Left cardiac atrium (tissue), 4 donors: ENCODE measurements around the gene IPO13. TPM values are rescaled to one million over a fixed set of nuclear protein-coding genes. Genes with fewer than 3 reads are reported as not detected.

Source experiments
- ATAC-seq, 2 donors: fragments of 200-7000 bp; cut with Tn5 transposase; one replicate each; pipeline ENCODE4 v1.9.1; 2020; ENCODE audit warnings: mild to moderate bottlenecking in 2 of 2, moderate library complexity in 2 of 2
- DNase-seq: peaks from one replicate; pipeline ENCODE4 v3.0.0-alpha.2; 2020
- intact Hi-C, 2 donors: fragments of 100-400 bp; cut with DNase I; formaldehyde crosslinking; loops; one replicate each; pipeline versions ENCODE4 v1.14.1 to v1.15.1; 2022 to 2023
- long read RNA-seq: library from polyadenylated mRNA; unstranded; transcript quantifications from one replicate; pipeline ENCODE4 v2.0.0, GENCODE V29; 2021
- total RNA-seq, 2 donors: library from RNA; stranded (reverse); fragmentation: NEBNext Ultra II Directional; extraction: Animal tissue kit (Norgen Biotek cat#: 25700); gene quantifications; one replicate each; pipeline ENCODE4 v1.2.1, GENCODE V29; 2021
- donor health status: DM: no; HTN: yes; CAD: no.
- donor health status: DM: no; HTN: yes; CAD: no; lungs with severe emphysema.
- donor health status: DM: yes; HTN: yes; CAD: no.
- donor health status: Dilated cardiomyopathy.

Gene IPO13, protein sequence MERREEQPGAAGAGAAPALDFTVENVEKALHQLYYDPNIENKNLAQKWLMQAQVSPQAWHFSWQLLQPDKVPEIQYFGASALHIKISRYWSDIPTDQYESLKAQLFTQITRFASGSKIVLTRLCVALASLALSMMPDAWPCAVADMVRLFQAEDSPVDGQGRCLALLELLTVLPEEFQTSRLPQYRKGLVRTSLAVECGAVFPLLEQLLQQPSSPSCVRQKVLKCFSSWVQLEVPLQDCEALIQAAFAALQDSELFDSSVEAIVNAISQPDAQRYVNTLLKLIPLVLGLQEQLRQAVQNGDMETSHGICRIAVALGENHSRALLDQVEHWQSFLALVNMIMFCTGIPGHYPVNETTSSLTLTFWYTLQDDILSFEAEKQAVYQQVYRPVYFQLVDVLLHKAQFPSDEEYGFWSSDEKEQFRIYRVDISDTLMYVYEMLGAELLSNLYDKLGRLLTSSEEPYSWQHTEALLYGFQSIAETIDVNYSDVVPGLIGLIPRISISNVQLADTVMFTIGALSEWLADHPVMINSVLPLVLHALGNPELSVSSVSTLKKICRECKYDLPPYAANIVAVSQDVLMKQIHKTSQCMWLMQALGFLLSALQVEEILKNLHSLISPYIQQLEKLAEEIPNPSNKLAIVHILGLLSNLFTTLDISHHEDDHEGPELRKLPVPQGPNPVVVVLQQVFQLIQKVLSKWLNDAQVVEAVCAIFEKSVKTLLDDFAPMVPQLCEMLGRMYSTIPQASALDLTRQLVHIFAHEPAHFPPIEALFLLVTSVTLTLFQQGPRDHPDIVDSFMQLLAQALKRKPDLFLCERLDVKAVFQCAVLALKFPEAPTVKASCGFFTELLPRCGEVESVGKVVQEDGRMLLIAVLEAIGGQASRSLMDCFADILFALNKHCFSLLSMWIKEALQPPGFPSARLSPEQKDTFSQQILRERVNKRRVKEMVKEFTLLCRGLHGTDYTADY
- 10 to 100 TPM; 26.7 to 30.1 TPM for total RNA-seq
- long read RNA-seq, partial matches to known transcripts: 12 of 23 reads
- long read RNA-seq, other reads (novel, unspliced or antisense): 7 of 23 reads

DNA sequence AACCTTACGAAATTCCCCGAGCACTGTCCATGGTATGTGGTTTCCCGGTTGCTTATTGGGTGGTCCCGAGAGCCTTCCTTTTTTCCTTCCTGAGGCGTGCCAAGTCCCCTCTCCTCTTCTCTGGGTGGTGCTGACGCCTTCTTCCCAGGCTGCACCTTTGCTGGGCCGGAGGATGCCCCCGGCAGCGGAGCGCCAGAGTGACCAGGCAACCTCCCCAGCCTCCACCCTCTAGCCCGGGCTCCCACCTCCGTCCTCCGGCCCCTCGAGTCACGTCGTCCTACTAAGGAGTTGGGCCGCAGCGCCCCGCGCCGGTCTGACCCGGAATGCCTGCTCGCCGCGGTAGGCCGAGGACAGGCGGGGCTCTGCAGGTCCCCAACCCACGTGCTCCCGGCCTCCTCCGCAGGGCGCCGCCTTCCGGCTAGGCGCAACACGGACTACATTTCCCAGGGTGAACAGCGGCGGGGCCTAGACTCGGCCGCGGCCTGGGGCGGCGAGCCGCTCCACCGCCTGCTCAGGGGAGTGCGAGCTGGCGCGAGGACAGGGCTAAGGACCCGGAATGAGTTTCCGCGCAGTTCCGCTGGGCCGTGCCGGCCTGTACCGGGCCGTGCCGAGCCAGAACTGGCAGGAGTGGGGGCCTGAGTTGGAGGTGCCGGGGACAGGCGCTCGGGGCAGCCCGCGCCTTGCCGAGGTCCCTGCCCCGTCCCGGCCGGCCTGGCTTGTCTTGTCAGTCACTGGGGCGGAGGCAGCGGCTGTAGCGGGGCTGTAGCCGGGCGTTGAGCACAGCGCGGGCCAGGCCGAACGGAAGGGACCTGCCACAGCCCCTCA is at the start of gene IPO13:
Gene IPO13 (plus strand): TSS at position 715 of the 825 bp plus-strand sequence. CDS start 651 bp downstream, outside the sequence.
- peak; percentile 97 for ATAC-seq
- intact Hi-C loops: no loop called here
- peak; percentile 96 for DNase-seq

DNA sequence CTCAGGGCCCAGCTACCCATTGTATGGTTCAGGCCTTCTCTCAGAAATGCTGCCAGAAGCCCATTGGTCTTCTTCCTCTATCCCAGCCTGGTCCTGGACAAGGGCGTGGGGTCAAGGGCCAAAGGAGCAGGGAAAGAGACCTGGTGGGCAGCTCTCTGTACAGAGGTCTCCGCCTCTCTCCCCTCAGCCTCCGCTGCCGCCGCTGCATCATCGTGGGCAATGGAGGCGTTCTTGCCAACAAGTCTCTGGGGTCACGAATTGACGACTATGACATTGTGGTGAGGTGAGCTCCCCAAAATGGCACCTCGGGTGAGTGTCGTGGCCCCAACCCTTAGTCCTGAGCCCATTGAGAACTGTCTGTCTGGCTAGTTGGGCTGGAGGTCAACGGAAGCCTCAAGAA is 47.8 kb upstream of the IPO13 start:
- DNase-seq (no peak), ATAC-seq (no peak)
- intact Hi-C loops: no loop called here

DNA sequence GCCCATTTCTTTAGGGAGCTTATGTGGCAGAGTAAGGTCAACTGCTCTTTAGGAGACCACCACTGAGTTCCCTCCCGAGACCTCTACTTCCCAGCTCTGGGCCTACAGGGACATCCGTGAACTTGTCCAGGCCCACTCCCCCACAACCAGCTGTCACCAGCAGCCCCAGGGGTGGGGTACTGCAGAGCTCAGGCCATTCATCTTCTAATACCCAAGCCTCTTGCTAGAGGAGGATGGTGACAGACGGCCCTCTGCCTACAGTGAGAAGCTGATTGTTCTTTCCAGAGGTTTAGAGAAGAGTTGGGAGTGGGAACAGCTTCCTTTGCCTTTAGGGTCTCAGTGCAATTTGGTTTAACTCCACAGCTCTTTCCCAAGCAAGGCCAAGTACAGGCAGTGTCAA is 46.4 kb upstream of the IPO13 start:
- ATAC-seq (no peak), DNase-seq (no peak)
- intact Hi-C loops: no loop called here

DNA sequence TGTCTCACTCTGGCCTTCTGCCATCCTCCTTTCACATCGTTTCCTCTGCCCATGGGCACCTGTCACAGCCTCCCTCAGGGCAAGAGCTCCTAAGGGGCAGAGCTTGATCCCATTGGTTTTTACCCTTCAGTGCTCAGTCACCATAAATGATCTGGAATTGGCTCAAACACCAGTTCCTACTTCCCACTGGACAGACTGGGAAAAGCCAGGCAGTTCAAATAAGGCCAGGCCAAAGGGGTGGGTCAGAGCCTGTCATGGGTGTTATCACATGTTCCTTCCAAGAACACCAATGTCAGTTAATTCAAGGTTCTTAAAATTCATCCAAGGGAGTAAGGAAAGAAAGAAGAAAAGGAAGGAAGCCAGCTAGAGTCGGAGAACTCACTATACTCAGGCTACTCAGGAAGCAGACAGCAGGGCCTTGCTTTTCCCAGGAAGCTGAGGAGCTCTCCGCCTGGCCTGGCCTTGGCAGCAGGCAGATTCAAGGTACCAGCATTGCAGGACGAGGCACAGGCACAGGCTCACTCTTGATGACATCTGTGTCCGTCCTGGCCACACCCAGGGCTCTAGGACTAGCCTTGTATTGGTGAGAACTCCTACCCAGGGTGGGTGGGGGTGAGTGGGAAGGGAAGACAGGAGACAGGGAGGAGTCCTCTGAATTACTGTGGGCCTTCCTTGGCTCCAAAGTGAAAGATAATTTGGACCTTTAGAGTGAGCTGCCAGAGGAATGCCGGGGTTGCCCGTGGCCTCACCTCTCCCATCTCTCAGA is 45.4 kb upstream of the IPO13 start:
- no peak for ATAC-seq
- DNase-seq: no peak
- intact Hi-C loops: no loop called here

DNA sequence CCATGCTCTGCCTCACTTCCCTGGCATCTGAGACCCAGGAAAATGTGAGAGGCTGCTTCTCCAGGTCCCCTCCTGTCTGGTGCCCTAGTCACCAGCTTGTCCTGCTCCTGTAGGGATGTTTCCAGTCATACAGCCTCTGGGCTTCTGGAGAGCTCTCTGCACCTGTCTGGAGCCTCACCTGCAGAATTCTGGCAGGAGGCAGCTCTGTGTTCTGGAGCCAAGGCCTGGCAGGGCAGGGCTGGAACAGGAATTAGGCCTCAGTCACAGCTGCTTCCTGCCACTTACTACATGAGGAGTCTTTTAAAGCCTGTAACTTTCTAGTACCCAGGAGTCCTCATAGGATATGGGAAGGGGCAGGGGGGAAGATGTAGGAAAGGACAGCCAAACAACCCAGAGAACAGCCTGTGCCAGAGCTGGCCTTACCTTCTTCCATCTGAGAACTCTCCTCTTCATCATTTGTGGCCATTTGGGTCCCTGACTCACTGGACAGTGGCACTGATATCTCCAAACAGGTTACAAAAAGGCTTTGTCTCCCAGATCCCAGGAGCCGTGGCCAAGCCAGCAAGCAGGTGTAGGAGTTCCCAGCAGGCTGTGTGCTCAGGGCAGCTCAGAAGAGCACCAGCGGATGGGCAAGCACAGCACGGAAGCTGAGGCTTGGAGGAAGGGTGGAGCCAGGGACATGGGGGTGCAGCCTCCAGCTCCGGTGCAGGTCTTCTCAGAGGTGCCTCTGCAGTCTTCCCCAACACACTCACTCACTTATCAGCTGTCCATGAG is 44.5 kb upstream of the IPO13 start:
- ATAC-seq (no peak), DNase-seq (no peak)
- intact Hi-C loops: no loop called here

DNA sequence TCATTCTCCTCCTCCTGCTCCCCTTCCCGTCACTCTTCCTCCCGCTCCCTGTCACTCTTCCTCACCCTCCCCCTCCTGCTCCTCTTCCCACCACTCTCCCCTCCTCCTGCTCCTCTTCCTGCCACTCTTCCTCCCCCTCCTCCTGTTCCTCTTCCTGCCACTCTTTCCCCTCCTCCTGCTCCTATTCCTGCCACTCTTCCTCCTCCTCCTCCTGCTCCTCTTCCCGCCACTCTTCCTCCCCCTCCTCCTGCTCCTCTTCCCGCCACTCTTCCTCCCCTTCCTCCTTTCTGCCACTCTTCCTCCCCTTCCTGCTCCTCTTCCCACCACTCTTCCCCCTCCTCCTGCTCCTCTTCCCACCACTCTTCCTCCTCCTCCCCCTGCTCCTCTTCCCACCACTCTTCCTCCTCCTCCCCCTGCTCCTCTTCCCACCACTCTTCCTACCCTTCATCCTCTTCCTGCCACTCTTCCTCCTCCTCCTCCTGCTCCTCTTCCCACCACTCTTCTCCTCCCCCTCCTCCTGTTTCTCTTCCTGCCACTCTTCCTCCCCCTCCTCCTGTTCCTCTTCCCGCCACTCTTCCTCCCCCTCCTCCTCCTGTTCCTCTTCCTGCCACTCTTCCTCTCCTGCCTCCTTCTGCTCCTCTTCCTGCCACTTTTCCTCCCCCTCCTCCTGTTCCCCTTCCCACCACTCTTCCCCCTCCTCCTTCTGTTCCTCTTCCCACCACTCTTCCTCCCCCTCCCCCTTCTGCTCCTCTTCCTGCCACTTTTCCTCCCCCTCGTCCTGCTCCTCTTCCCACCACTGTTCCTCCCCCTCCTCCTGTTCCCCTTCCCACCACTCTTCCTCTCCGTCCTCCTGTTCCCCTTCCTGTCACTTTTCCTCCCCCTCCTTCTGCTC is 41.8 kb upstream of the IPO13 start:
- no peak for DNase-seq
- intact Hi-C loops: no loop called here
- no peak for ATAC-seq

DNA sequence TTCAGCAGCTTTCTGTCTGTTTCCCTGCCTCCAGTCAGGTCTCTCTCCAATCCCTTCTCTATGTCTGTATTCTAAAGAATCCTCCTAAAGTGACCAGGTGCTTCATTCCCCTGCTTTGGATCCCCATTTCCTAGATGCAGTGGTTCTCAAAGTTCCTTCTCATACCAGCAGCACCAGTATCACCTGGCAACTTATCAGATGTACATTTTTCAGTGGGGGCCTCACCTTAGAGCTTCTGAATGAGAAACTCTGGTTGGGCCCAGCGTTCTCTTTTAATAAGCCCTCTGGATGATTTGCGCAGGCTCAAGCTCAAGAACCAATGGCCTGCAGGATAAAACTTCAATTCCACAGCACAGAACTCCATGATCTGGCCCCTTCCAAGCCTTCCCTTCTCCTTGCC is 38.5 kb upstream of the IPO13 start:
- no peak for ATAC-seq
- no peak for DNase-seq
- intact Hi-C loops: no loop called here

DNA sequence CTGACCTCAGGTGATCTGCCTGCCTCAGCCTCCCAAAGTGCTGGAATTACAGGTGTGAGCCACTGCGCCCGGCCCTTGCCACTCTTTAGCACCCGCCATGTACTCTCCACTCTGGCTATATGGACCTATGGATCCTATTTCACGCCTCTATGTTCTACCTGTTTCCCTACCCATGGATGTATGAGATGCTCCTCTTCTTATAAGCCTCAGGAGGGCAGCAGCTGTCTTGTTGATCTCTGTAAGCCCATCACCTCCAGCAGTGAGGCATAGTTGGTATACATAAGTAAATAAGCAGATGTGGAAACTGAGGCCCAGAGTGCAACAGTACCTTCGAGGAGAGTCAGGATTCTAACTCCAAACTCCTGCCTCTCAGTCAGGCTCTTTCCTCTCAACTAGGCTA is 37.9 kb upstream of the IPO13 start:
- ATAC-seq (no peak), DNase-seq (no peak)
- intact Hi-C loops: no loop called here

DNA sequence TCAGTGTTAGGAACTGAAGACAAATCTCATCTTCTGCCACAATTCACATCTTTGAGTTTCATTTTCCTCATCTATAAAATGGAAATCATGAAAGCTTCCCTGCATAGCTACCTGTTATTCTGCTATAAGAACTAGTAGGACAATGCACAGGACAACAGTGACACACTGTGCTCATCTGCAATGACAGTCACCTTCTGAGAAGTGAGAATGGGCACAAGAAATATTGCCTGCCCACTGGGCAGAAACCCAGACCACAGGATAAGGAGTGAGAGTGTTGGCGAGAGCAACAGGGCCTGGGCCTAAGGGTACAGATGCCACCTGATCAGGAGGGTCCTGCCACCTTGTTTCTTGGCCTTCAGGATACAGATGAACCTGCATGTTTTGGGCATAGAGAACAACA is 36.4 kb upstream of the IPO13 start:
- DNase-seq (no peak), ATAC-seq (no peak)
- intact Hi-C loops: no loop called here

DNA sequence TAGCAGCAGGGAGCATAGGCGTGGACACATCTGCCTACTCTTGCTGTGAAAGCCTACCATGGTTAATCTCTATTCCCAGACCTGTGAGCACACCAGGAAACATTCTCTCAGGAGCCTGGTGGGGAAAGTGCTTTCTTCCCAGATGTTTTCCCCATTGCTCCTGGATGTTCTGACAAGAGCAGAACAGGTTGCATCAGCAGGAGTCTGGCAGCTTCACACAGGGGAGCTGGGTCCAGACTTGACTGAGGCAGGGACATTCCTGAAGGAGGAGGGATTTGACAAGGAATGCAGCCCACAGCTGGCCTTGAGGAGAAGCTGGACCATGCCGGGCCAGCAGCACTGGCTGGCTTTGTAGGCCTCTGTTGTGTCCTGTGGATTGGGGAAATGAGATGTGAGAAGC is 34.1 kb upstream of the IPO13 start:
- ATAC-seq: peak in 1 of 2 donors; percentile 69
- DNase-seq: no peak
- intact Hi-C loops: no loop called here

DNA sequence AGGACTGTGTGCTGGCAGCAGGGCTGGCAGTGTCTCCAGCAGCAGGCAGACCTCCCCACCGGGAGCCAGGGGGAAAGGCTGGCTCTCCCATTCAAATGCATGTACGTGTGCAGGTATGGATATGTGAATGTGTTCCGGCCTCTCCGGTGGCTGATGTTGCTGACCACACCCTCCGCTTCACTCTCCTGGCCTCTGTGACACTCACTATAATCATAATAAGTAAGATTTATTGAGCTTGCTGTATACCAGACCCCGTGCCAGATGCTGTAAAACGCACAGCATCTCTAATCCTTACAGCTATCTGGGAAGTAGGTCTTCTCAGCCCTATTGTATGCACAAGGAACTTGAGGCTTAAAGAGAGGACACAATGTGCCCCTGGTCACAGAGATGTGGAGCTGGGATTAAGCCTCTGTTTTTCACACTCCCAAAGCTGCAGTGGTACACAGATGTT is 33.7 kb upstream of the IPO13 start:
- intact Hi-C loops: no loop called here
- DNase-seq (no peak), ATAC-seq (no peak)

DNA sequence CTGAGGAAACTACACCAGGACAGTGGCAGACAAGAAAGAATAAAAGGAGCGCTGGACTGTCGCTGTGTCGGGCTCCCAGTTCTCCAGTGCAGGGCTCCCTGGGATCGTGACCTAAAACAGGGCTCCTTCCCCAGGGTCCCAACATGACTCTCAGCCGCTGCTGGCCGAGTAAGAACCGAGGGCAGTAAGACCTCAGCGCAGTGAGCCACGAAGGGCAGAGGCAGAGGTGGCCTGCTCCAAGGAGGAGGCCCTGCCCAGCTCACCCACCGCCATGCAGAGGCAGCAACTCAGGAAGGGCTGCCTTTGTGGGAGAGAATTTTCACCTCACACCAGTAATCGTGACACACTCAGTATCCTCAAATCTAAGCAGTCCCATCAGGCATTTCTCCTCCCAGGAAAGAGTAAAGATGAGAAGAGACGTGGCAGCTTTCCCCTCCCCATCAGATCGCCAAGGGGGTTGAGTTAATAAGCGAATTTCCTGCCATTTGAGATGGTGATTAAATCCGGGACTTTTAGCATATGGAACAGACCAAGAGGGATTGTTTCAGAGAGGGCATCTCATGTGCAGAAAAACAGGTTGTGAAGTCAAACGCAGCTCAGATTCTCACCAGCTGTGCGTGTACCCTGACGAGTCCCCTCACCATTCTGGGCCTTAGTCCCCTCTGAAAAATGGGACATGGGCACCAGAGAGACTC is 32.9 kb upstream of the IPO13 start:
- intact Hi-C loops: no loop called here
- no peak for ATAC-seq
- no peak for DNase-seq

DNA sequence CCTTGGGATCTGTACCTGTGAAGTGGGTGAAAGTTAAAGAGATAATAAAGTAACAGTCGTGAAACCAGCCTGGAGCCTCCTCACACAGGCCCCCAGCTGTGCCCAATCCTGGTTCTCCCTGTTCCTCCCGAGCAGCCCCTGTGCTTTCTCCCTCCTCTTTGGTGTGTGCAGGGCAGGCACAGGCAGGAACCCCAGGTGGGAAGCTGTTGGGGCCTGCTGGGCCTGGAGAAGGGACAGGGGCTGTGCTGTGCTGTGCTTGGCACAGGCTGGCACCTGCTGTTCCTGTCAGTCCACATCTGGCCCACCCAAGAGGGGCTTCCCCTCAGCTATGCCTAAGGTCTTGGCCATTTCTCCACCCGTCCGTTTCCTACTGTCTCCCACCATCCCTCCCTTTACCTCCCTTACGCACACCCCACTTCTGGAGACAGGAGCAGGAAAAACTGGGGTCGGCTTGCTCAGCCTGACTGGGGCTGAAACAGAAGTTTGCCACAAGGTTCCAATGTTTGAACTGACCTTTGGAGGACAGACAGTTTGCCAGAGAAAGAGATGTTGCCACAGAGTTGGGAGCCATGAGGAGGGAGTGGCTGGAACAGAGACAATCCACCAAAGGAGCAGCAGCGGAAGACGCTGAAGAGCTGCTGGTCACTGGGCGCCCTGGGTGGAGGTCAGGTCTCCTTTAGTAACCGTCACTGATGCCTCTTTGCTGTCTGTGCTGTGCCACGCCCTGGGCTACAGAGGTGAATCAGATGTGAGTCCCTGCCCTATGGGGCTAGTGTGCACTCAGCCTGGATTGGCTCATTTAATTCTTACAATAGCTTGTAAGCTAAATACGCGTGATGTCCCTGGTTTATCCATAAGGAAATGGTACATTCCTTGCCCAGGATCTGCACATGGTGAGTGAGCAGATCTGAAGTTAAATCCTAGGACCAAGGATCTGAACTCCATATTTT is 31.9 kb upstream of the IPO13 start:
- ATAC-seq (peak in 1 of 2 donors; percentile 15), DNase-seq (no peak)
- intact Hi-C loops: no loop called here

DNA sequence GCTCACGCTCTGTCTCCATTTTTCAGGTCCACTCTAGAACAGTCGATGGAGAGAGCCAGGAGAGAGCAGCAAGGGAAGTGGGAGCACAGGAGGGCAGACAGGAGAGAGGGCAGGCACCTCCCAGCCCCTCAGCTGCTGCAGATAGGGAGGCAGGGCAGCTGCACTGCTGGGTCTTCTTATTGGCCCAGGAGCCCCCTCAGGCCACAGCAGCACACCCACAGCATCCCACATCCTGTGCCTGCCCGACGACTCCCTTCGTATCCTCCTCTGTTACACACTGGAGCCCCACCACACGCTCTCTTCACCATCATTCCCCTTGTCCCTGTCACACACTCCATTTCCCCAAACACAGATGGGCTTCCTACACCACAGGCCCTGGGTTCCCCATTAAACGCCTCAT is 26.8 kb upstream of the IPO13 start:
- intact Hi-C loops: no loop called here
- no peak for DNase-seq

DNA sequence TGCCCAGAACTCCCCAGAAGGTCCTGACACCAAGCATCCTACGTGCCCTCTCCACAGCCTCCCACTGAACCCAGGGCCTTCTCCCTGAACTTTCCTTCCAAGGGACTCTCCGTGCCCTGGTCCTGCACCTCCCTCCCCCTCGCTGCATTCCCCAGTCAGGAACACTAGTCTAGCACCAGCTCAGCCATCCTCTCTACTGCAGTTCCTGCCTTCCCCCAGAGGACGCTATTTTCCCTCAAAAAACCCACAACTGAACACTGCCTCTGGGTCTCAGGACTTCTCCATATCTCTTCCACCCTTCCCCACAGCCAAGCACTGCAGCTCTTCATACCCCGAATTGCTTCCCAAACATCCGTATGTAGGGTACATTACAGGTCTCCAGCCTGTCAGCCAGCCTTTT is 25.7 kb upstream of the IPO13 start:
- intact Hi-C loops: no loop called here
- DNase-seq (no peak), ATAC-seq (no peak)

More for the DNA sequence above, 26.8 kb upstream of the IPO13 start:
- no peak for ATAC-seq
